ENCODE measurements around the gene ENG.

DNA sequence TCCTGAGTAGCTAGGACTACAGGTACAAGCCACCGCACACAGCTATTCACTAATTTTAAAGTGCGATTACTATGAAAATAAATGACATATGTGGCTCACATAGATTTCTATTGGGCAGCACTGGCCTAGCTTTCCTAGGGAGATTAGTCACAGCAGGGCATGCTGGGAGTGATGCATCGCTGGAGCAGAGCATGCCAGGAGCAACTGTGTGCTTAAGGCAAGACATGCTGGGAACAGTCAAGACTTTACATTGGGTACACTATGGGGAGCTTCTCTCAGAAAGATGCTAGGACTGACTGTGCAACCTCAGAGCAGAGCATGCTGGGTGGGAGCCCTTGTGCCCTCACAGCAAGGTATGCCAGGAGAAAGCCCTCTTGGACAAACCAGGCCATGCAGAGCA lies 35.6 kb upstream of the ENG start:
- TF ChIP-seq, protein P1, sequence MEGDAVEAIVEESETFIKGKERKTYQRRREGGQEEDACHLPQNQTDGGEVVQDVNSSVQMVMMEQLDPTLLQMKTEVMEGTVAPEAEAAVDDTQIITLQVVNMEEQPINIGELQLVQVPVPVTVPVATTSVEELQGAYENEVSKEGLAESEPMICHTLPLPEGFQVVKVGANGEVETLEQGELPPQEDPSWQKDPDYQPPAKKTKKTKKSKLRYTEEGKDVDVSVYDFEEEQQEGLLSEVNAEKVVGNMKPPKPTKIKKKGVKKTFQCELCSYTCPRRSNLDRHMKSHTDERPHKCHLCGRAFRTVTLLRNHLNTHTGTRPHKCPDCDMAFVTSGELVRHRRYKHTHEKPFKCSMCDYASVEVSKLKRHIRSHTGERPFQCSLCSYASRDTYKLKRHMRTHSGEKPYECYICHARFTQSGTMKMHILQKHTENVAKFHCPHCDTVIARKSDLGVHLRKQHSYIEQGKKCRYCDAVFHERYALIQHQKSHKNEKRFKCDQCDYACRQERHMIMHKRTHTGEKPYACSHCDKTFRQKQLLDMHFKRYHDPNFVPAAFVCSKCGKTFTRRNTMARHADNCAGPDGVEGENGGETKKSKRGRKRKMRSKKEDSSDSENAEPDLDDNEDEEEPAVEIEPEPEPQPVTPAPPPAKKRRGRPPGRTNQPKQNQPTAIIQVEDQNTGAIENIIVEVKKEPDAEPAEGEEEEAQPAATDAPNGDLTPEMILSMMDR (IDR thresholded peaks at IDR 0.05) = no peak
- no peak for TF ChIP-seq POLR2A (IDR thresholded peaks at IDR 0.05)
